NCI-H2171 treated with DMSO at 0.1 percent for 48 hours (cell line): Measurements from ENCODE around the gene SLC38A3.
A peak's percentile ranks its signal among the peaks of the same experiment; 100 is the strongest.

Source experiments
- DNase-seq: peaks from one replicate; lab custom pipeline; 2025; lab: John Stamatoyannopoulos, UW

The SLC38A3 gene

DNA sequence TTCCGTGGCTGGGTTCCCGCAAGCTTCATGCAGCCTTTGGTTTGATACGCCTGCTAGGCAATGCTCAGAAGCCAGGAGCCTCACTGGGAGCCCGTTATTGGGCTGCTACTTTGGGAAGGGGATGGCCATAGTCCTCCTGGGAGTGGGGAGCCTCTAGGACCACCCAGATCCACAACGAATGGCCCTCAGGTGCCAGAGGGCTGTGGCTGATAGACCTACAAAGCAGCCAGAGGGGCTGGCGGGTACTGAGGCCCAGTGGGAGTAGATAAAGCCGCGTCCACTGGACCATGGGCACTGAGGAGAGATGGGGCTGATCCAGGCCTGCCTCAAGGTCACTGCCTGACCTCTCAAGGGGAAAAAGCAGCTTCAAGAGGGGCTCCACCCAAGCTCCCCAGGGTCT lies 12.9 kb upstream of the SLC38A3 start:
- DNase-seq: no peak

DNA sequence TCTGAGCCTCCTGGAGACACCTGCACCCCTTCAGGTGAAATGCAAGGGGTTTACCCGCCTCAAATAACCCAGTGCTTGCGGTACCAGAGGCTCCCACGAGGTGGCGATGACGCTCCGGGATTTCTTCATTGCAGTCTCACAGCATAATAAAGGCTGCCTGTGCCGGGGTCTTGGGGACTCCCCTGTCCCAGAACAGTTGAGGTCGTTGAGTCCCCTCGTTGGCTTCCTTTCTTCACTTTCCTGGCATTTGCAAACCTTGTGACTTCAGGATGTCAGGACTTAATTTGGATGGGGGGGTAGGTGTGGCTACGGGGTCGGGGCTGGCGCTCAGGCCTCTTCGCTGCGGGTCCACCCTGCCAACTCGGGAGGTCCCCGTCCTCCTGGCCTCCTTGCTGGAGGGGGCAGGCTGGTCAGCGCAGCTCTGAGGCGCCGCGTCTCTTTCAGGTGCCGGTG lies 12.4 kb upstream of the SLC38A3 start:
- peak; percentile 46 for DNase-seq

DNA sequence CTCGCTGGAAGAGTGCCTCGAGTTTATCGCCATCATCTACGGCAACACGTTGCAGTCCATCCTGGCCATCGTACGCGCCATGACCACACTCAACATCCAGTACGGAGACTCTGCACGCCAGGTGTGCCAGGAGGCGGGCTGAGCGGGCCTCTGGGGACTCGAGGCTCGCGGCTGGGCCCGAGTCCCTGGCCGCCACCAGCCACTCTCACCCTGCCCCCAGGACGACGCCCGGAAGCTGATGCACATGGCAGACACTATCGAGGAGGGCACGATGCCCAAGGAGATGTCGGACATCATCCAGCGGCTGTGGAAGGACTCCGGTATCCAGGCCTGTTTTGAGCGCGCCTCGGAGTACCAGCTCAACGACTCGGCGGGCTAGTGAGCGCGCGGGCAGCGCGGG lies 11.8 kb upstream of the SLC38A3 start:
- DNase-seq: no peak

DNA sequence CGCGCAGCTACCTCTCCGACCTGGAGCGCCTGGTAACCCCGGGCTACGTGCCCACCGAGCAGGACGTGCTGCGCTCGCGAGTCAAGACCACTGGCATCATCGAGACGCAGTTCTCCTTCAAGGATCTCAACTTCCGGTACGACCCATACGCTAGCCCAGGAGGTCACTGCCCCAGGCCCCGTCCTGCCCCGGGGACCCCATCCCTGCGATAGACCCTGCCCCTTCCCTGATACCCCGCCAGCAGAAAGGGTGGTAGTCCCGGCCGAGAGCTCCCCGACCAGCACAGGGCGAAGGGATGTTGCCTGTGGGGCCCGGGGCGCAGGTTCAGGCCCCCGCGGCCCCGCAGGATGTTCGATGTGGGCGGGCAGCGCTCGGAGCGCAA lies 11.3 kb upstream of the SLC38A3 start:
- DNase-seq: no peak

DNA sequence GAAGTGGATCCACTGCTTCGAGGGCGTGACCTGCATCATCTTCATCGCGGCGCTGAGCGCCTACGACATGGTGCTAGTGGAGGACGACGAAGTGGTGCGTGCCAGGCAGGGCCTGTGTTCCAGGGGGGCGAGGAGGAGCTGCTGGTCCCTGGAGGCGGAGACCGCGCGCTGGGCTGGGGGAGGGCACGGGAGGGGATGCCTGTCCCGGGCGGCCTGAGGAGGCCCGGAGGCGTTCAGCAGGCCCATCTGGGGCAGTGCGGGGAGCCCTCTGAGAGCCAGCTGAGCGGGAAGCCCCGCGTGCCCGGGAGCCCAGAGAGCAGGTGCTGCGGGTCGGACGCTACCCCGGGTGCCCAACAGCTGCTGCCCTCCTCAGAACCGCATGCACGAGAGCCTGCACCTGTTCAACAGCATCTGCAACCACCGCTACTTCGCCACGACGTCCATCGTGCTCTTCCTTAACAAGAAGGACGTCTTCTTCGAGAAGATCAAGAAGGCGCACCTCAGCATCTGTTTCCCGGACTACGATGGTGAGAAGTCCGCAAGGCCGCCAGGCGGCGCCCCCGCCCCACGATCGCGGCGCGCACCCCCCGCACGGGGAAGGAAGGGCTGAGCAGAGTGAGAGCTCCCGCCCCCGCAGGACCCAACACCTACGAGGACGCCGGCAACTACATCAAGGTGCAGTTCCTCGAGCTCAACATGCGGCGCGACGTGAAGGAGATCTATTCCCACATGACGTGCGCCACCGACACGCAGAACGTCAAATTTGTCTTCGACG lies 10.8 kb upstream of the SLC38A3 start:
- peak; percentile 5 for DNase-seq

DNA sequence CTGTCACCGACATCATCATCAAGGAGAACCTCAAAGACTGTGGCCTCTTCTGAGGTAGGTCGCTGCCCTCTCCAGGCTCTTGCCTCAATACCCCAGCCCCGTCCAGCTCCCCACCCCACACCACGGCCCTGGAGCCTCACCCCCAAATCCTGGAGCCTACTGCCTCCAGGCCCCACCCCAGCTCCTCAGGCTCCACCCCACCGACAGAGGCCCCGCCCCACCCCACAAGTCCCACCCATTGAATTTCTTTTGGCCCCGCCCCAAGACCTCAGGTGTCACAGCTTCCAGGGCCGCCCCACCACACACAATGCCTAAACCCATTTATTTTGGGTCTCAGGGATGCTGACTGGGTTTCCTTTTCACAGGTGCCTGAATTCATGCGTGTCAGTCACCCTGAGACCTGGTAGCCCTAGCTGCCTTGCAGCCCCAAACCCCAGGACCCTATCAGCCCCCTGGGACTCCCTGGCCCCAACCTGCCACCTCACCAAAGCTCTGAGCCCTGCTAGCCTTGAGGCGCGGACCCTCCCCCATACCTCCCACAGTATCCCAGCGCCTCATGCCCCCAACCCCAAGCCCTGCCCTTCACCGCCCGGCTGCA lies 10.1 kb upstream of the SLC38A3 start:
- DNase-seq: no peak

DNA sequence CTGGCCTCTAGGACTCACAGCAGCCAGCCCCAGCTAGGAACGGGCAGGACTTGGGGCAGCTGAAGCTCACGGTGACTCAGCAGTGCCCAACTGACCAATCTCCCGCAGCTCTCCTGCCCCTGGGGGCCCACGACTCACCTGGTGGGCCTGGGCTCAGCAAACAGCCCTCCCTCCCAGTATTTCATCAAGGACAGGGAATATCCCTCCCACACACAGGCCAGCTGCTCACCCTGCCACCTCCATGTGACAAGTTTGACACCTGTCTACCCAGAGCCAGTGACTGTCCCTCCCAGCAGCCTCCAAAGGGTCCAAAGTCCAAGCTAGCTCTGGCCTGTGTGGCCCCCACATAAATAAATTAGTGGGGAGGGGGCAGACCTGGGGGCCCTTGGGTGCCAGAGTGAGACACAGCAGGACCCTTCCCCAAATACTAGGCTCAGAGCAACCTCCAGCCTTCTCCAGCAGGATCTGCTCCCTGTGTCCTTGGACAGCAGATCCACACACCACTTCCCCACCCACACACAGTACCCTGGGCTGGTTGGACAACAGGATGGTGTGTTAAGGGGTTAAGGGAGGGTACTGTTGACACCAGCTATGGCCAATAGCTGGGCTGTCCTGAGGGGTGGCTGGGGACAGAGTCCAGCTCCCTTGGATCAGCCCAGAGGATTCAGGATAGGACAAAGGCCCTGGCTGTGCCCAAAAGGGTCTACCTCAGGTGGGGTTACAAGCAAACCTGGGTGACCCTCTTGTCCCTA lies 9.4 kb upstream of the SLC38A3 start:
- no peak for DNase-seq

DNA sequence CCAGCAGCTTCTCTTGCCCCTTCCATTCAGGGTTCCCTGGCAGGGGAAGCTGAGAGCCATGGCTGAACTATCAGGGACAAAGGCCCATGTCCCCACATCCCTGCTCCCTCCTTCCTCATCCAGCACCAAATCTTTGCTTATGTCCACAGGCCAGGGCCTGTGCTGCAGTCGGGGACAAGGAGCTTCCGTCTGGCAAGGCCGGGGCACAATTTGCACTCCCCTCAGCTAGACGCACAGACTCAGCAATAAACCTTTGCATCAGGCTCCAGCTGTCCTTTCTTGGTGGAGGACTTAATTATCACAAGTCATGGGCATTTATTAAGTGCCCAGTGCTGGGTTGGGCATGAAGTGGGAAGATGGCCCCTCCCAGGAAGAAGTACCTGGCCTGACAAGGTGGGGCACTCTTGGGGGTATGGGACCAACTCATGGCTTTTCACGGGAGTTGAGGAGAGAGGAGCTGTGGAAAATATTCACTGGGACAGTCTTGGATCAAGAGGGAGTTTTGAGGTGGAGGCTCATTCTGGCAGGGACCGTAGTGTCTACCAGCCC lies 8.7 kb upstream of the SLC38A3 start:
- no peak for DNase-seq

DNA sequence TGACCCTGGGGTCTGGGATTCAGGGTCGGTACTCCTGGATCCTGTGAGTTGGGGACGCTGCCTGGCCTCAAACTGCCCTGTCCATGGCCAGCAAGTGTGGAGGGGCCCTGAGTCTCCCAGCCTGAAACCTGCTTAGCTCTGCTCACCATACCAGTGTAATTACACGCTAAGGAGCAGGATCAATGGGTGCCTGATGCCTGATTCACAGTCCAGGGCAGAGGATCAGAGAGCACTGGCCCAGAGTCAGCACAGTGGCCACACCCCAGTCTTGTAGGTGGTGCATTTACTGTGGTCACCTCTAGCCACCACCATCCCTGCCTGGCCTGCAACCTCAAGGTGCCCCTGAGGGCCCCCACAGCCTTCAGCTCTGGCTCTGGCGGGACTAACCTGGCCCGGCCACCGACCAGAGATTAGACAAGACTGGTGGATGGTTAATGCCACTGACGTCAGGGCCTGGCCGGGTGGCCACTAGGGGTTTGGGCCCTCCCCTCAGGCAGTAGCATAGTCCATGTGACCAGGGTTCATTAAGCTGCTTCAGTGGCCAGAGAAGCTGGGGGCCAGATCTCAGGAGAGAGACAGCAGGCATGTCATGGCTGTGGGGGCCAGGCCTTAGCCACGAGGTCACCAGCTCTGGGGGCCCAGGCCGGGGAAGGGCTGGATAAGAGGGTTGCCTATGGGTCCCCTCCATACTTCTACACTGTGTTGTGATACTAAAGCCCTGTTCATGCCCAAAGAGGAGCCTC lies 3.3 kb upstream of the SLC38A3 start:
- no peak for DNase-seq

DNA sequence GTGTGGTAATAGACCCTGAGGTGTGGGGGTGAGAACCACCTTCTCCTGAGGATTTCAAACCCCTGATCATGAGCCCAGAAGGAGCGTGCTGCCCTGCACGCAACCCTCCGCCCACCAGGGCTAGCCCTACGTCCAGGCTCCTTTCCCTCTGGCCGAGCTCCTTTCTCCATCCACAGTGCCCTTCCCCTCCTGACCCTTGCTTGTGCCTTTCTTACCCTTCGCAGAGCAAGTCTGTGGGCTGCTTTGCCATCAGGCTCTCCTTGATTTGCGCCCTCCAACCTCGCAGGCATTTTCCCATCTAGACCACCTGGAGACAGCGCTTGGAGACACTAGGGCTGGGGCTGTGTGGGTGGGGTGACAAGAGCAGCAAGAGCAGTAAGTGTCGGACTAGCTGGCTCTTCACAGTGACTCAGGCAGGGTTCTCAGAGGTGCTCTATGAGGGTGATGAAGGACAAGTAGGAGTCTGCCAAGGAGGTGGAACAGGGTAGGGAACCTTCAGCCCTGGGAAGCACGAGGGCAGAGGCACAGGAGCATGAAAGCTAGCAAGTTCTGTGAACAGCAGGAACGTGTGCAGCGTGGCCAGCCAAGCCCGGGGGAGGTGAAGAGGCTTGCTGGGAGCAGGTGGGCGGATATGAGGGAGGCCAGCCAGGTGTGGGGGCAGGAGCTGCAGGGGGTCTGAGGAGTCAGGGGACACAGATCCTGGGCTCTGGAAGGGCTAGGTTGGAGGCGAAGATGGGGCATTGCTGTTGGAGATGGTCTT lies 2.5 kb upstream of the SLC38A3 start:
- DNase-seq: no peak

DNA sequence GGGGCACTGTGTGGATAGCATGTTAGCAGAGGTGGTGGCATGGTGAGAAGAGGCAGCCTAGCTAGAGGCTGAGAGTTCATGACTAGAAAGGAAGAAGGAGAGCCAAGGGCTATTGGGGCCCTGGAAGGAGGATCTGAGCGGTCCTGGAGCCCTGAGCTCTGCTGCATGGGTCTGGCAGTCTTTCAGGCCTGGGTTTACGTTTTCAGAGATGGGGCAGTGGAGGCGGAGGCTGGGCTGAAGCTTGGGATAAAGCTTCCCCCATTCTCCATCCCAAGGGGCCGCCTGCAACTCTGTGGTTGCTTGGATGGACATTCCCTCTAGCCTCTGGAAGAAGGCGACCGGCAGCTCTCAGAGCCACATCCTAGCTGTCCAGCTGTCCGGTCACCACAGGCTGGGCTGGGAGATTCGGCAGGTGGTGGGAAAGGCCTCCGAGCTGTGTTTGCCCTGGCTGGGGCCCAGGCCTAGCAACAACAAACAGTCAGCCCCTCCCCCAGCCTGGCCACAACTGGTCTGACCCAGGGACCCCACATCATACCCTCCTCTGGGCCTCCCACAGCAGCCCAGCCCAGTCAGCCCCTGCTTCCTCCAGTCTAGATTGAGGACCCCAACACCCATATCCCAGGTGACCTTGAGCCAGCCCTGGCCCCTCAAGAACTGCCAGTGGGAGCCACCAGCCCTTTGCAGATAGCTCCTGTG lies 1.8 kb upstream of the SLC38A3 start:
- DNase-seq: no peak

DNA sequence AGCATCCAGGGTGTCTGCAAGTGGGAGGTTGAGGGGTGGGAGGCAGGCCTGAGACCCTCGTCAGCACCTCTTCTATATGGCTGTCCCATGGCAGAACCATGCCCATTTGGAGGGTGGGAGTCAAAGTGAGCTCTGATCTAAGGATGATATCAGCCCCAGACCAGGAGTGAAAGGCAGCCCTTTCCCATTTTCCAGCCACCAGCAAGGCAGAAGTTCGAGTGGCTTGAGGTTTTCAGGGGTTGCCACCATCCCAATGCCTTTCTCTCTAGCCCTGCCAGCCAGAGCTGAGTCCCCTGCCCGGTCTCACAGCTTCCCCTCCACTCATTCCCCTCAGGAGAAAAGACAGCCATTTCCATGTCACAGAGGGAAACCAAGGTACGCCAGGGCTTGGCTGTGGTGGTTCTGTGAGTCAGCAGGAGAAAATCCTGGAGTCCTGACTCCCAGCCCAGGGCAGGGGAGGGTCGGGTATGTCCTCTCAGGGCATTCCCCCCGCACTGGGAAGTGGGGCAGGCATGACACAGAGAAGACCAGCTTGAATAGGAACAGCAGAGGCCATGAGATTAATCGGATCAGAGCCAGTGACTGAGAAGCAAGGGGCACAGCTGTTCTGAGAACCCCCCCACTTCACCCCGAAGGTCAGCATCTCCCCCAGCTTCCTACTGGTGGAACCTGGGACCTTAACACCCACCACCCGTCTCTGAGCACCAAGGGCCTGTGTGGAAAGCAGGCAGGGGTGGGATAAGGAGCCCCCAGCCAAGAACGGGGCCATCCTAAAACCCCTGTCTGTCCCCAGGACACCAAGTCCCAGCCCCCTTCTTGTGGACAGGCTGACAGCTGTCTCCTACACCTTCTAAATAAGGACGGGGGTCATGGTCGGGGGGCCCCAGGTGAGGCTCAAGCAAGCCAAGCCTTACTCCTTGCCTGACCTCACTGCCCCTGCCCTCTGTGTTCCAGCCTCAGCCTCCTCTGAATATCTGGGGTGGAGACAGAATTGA lies 965 bp upstream of the SLC38A3 start:
- DNase-seq: no peak

DNA sequence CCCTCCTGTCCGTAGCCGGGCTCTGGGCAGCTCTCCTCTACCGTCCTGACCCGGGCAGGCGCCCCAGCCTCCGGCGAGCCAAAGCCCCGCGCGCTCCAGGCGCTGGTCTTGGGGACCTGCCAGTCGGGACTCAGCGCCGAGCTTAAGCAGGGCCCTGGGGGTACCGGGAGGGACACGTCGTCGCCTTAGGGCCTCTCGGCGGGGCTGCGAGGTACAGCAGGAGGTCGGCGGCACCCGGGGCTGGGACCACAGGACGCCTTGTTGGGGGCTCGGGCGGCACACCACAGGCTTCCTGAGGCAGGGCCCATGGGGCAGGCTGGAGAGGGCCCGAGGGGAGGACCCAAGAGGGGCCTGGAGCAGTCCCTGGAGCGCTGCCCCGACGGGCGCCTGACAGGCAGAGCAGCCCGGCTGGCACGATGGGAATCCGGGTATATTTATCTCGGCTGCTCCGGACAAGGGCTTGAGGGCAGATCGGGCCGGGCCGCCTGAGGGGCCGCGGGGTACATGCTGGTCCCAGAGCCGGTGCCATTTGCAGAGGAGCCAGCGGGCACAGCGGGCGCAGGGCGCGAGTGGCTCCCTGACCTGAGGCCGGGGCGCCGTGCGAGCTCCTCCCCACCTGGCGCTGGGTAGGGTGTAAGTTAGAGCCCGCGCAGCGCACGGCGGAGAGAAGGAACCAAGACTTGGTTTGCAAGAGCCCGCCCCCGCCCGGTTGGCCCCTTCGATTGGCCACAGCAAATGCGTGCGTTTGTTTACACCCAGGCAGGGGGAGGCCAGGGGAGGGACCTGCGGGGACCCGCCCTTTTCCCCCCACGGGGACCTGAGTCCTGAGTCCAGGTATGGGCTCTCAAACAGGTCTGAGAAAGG lies 574 bp downstream of the SLC38A3 start:
- DNase-seq: no peak

DNA sequence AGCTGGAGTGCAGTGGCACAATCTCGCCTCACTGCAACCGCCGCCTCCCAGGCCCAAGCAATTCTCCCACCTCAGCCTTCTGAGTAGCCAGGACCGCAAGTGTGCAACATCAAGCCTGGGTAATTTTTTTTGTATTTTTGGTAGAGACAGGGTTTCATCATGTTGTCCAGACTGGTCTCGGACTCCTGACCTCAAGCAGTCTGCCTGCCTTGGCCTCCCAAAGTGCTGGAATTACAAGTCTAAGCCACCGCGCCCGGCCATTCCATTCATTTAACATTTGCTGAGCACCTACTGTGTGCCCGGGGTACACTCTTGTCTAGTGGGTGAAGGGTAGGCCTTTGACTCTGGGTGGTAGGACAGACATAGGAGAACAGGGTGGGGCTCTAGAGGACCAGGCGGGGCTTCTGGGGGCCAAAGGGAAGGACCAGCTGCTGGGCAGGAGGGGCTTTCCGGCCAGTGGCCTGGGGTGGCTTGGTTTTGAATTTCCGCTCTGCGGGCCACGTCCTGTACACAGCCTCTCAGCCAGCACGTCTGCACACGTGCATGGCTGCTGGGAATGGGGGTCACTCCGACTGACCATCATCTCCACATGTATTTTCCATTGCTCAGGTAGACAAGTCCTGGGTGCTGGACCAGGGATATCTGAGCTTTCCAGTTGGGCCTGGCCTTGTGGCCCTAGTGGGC lies 2.4 kb downstream of the SLC38A3 start:
- no peak for DNase-seq

DNA sequence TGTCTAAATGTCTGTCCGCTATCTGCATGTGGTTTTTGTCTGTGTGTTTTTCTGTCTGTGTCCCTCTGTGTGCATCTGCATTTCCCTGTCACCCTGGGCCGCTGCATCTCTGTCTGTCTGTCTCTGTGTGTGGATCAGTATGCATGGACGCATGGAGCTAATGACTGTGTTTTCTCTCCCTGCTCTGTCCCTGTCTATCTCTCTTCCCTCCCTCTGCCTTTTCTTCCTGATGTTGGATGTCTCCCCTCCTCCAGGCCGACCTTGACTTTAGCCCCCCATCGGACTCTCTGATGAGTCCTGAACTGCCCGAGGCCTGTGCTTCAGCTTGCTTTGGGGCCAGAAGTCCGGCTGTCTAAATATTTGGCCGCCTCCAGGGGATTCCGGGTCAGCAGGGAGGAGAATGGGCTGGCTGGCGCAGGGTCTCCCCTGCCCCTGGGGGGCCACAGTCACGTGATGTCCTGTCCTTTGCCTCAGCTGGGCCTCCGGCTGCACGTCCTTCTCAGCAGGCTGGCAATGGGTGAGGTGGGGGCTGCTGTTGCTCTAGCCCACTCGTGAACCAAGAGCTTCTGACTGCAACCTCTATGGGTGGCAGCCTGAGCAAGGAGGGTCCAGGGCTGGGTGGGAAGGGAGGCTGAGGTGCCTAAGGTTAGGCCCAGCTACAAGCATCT lies 3.7 kb downstream of the SLC38A3 start:
- no peak for DNase-seq

DNA sequence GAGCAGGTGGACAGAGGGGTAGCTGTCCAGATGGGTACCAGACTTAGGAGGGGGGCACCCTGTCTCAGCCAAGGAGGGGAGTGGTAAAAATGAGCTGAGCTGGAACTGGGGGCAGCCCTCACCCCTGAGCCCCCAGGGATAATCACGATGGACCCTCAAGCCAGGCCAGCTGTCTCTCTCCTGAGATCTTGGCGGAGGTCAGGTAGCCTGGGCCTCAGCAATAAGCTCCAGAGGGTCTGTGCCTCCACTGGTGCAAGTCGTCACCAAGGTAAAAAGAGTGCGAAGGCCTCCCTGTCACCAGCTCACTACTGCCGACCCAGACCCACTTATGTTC lies 5.1 kb downstream of the SLC38A3 start:
- DNase-seq: no peak
